Right lobe of liver (tissue), 6 donors: Measurements from ENCODE around the gene ASTL. TPM values are rescaled to one million over a fixed set of nuclear protein-coding genes. Genes with fewer than 3 reads are reported as not detected.

Experiments used
- ATAC-seq, 4 donors: fragments of 200-7000 bp; cut with Tn5 transposase; one replicate each; pipeline ENCODE4 v1.9.1; 2020; ENCODE audit warnings: mild to moderate bottlenecking in 4 of 4, moderate library complexity in 4 of 4
- DNase-seq, 3 donors: peaks; one replicate each; pipeline ENCODE4 v3.0.0-alpha.2; 2020
- H3K27ac ChIP-seq, 3 donors: fragments of 200-600 bp; one replicate each; pipeline ENCODE4 v1.8.0; 2022
- H3K27me3 ChIP-seq, 2 donors: fragments of 200-600 bp; one replicate each; pipeline ENCODE4 v1.8.0; 2022
- H3K36me3 ChIP-seq, 4 donors: fragments of 200-600 bp; sonication (generic) in 1 of 4; one replicate each; pipeline versions ENCODE4 v1.5.1 to v1.8.0; 2017 to 2022; ENCODE audit warnings: control low read depth in 1 of 4
- H3K4me1 ChIP-seq, 4 donors: fragments of 200-600 bp; sonication (generic) in 1 of 4; one replicate each; pipeline versions ENCODE4 v1.5.1 to v1.8.0; 2017 to 2022; ENCODE audit warnings: control low read depth in 1 of 4
- H3K4me3 ChIP-seq, 3 donors: fragments of 200-600 bp; one replicate each; pipeline ENCODE4 v1.8.0; 2022
- H3K9me3 ChIP-seq, 4 donors: fragments of 200-600 bp; sonication (generic) in 1 of 4; one replicate each; pipeline versions ENCODE4 v1.5.1 to v1.8.0; 2017 to 2022; ENCODE audit warnings: control low read depth in 1 of 4
- CTCF ChIP-seq, 4 donors: fragments of 200-600 bp in 3 of 4; fragments of 450-650 bp in 1 of 4; IDR thresholded peaks; one replicate each; pipeline versions ENCODE4 v1.5.1 to v1.8.0; 2016 to 2022; ENCODE audit warnings: antibody characterized with exemption in 4 of 4, mild to moderate bottlenecking in 2 of 4
- POLR2A ChIP-seq: fragments of 450-650 bp; IDR thresholded peaks from one replicate; pipeline ENCODE4 v1.6.1; 2017; ENCODE audit warnings: antibody characterized with exemption, mild to moderate bottlenecking
- WGBS: methylation state at CpG from one replicate; pipeline ENCODE4 v1.1.6; 2018; ENCODE audit warnings: low coverage, low lambda C conversion rate; ENCODE audit not compliant: insufficient coverage; ENCODE audit errors: missing lambda C conversion rate; 5-methylcytosine and 5-hydroxymethylcytosine counted together
- intact Hi-C, 2 donors: fragments of 100-400 bp; cut with DNase I; formaldehyde crosslinking; loops; one replicate each; pipeline versions ENCODE4 v1.11.2 to v1.14.1; 2022
- total RNA-seq, 6 experiments: library from RNA; depleted of rRNA in 2 of 6; stranded (reverse); fragments of >200 nt in 2 of 6; fragmentation: NEBNext Ultra II Directional in 3 of 6; extraction: Animal tissue kit (Norgen Biotek cat#: 25700) in 3 of 6; gene quantifications; one replicate each; pipeline versions ENCODE4 v1.1.0 to v1.2.4, GENCODE V29; 2016 to 2023
- donor health status: DM: no; HTN: yes; CAD: no.
- donor health status: DM: no; HTN: no; CAD: no.
- donor health status: DM: no; HTN: no; CAD: no.
- donor health status: DM: no; HTN: yes; CAD: no.
- donor health status: DM: no; HTN: yes; CAD: no.

The ASTL gene
- total RNA-seq, 6 experiments from 2014 or later, result not detected

GRCh38 chr2:96114546-96114902, 23.8 kb downstream of the ASTL start:
- 60% methylated on average over 1 of the region's 13 CpGs for WGBS
- ATAC-seq, result no peak
- Histone ChIP-seq H3K27ac (no peak overlapping the region), H3K36me3 (no peaks in the 10 kb centered on the region), H3K27me3 (no peaks in the 10 kb centered on the region), H3K4me3 (peak overlapping the region in 2 of 3 donors; percentile 16 to 63), H3K4me1 (peaks cover 0 to 6% (median 0%) of the 10 kb centered on the region in 4 donors), H3K9me3 (no peaks in the 10 kb centered on the region)
- TF ChIP-seq CTCF (IDR thresholded peaks at IDR 0.05) (no peak), POLR2A (no peak)
- peak in 2 of 3 donors; percentile 16 to 37 for DNase-seq
- intact Hi-C loops, result no loop called here

GRCh38 chr2:96113951-96114350, 24.4 kb downstream of the ASTL start:
- TF ChIP-seq POLR2A (no peak), CTCF (IDR thresholded peaks at IDR 0.05) (no peak)
- Histone ChIP-seq H3K36me3 (no peaks in the 10 kb centered on the region), H3K4me1 (peaks cover 0 to 6% (median 0%) of the 10 kb centered on the region in 4 donors), H3K9me3 (no peaks in the 10 kb centered on the region), H3K27me3 (no peaks in the 10 kb centered on the region), H3K4me3 (peak overlapping the region in 2 of 3 donors; percentile 6 to 16), H3K27ac (no peak overlapping the region)
- intact Hi-C loops, result no loop called here
- 70% methylated on average over 13 of the region's 17 CpGs for WGBS
- ATAC-seq, result no peak
- peak in 2 of 3 donors; percentile 6 to 32 for DNase-seq

GRCh38 chr2:96113367-96113677, 25.0 kb downstream of the ASTL start:
- H3K4me1 ChIP-seq, result peaks cover 0 to 6% (median 0%) of the 10 kb centered on the region in 4 donors
- no CpG with 5 or more reads among the region's 7 CpGs for WGBS
- H3K4me3 ChIP-seq, result peak overlapping the region in 1 of 3 donors; percentile 6
- no peaks in the 10 kb centered on the region for H3K27me3 ChIP-seq
- DNase-seq (peak in 2 of 3 donors; percentile 8 to 49), ATAC-seq (no peak)
- no peak for TF ChIP-seq POLR2A
- TF ChIP-seq CTCF (IDR thresholded peaks at IDR 0.05), result no peak
- intact Hi-C loops, result no loop called here
- no peaks in the 10 kb centered on the region for H3K9me3 ChIP-seq
- no peaks in the 10 kb centered on the region for H3K36me3 ChIP-seq
- H3K27ac ChIP-seq, result no peak overlapping the region

GRCh38 chr2:96112501-96113366, 25.6 kb downstream of the ASTL start:
- Histone ChIP-seq H3K4me1 (peaks cover 0 to 6% (median 0%) of the 10 kb centered on the region in 4 donors), H3K9me3 (no peaks in the 10 kb centered on the region), H3K27me3 (no peaks in the 10 kb centered on the region), H3K36me3 (no peaks in the 10 kb centered on the region), H3K4me3 (no peak overlapping the region), H3K27ac (no peak overlapping the region)
- intact Hi-C loops, result no loop called here
- DNase-seq (peak in 2 of 3 donors; percentile 4 to 35), ATAC-seq (no peak)
- no peak for TF ChIP-seq POLR2A
- no peak for TF ChIP-seq CTCF (IDR thresholded peaks at IDR 0.05)
- WGBS, result 52% methylated on average over 6 of the region's 9 CpGs
